Neural cell (in vitro differentiated cells): ENCODE measurements around the gene PIBF1.

Experiments
- EP300 ChIP-seq: fragments of 450-650 bp; conservative IDR thresholded peaks from 2 replicates; pipeline ENCODE4 v1.6.1; 2014; ENCODE audit warnings: antibody characterized with exemption, mild to moderate bottlenecking, moderate library complexity; ENCODE audit not compliant: poor library complexity, severe bottlenecking
- EZH2 ChIP-seq: fragments of 200-600, 300-800 bp; shearing (Covaris generic), sonication (generic); IDR thresholded peaks from 2 replicates; pipeline ENCODE4 v1.6.1; 2014; ENCODE audit warnings: antibody characterized with exemption, low read length, borderline replicate concordance, mild to moderate bottlenecking; ENCODE audit not compliant: insufficient read depth, poor library complexity, severe bottlenecking
- POLR2AphosphoS5 ChIP-seq: IDR thresholded peaks from 2 replicates; pipeline ENCODE4 v1.6.1; 2012
- SMC3 ChIP-seq: fragments of 450-650 bp; conservative IDR thresholded peaks from 2 replicates; pipeline ENCODE4 v1.6.1; 2014; ENCODE audit warnings: antibody characterized with exemption, mild to moderate bottlenecking, moderate library complexity; ENCODE audit not compliant: poor library complexity
- TAF1 ChIP-seq: IDR thresholded peaks from 2 replicates; pipeline ENCODE4 v1.6.1; 2012; ENCODE audit warnings: low read depth
- TF ChIP-seq, protein P1 (sequence below): fragments of 450-650 bp; IDR thresholded peaks from 2 replicates; pipeline ENCODE4 v1.5.1; 2014; ENCODE audit warnings: antibody characterized with exemption, mild to moderate bottlenecking, moderate library complexity; ENCODE audit not compliant: poor library complexity, severe bottlenecking

DNA sequence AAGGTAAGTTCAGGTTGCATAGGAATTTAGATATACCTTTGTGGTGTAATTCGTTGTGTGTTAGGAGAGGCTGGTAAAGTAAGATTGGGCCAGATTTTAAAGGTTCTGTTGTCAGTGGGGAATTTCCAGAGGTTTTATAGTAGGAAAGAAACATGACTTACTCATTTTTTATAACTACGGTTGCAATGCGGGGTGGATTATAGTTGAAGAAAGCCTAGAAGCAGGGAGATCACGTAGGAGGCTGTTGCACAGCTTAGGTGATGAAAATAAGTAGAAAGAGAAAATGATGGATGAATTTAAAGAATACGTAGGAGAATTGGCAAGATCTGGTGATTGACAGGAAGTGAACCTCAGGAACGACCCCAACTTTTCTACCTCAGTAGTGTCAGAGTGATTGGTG is 61.1 kb downstream of the PIBF1 start:
- TF ChIP-seq, protein P1, sequence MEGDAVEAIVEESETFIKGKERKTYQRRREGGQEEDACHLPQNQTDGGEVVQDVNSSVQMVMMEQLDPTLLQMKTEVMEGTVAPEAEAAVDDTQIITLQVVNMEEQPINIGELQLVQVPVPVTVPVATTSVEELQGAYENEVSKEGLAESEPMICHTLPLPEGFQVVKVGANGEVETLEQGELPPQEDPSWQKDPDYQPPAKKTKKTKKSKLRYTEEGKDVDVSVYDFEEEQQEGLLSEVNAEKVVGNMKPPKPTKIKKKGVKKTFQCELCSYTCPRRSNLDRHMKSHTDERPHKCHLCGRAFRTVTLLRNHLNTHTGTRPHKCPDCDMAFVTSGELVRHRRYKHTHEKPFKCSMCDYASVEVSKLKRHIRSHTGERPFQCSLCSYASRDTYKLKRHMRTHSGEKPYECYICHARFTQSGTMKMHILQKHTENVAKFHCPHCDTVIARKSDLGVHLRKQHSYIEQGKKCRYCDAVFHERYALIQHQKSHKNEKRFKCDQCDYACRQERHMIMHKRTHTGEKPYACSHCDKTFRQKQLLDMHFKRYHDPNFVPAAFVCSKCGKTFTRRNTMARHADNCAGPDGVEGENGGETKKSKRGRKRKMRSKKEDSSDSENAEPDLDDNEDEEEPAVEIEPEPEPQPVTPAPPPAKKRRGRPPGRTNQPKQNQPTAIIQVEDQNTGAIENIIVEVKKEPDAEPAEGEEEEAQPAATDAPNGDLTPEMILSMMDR, result no peak
- no peak for TF ChIP-seq SMC3
- TF ChIP-seq EP300, result no peak
- no peak for TF ChIP-seq EZH2
- TF ChIP-seq TAF1, result no peak
- no peak for TF ChIP-seq POLR2AphosphoS5
